OCI-LY7 (cell line): Measurements from ENCODE around the gene TNFRSF1B. TPM values are rescaled to one million over a fixed set of nuclear protein-coding genes. Genes with fewer than 3 reads are reported as not detected.

ENCODE experiments used
- BruUV-seq: library from RNA; stranded (reverse); fragments of 400-500 nt; replicated peaks from 2 replicates; lab custom pipeline; 2021; lab: Mats Ljungman, UMichigan
- CTCF ChIA-PET: fragments of 300-600 bp; sonication (Branson Sonifier 250); formaldehyde crosslinking; loops from one replicate; lab custom pipeline; 2022; ENCODE audit warnings: antibody characterized with exemption; ENCODE audit not compliant: unreplicated experiment; lab: Charles Lee
- POLR2A ChIA-PET: fragments of 300-600 bp; sonication (Branson Sonifier 250); formaldehyde crosslinking; loops from one replicate; lab custom pipeline; 2022; ENCODE audit warnings: antibody characterized with exemption; lab: Charles Lee
- DNase-seq: peaks from one replicate; pipeline ENCODE4 v3.0.0-alpha.2; 2015; ENCODE audit warnings: low spot score
- H2AFZ ChIP-seq: fragments of 200-600 bp; sonication (generic), shearing (Covaris generic); 2 replicates; pipeline ENCODE4 v1.6.1; 2014; ENCODE audit warnings: mild to moderate bottlenecking, antibody characterized with exemption, low read length, moderate library complexity
- H3K27ac ChIP-seq: fragments of 200-600 bp; sonication (generic); 2 replicates; pipeline ENCODE4 v1.5.1; 2014; ENCODE audit warnings: mixed run types, low read depth, mild to moderate bottlenecking, moderate library complexity, low read length, inconsistent platforms; ENCODE audit not compliant: poor library complexity, severe bottlenecking
- H3K36me3 ChIP-seq: fragments of 200-600 bp; sonication (generic); 2 replicates; pipeline ENCODE4 v1.6.1; 2014; ENCODE audit warnings: mild to moderate bottlenecking, antibody characterized with exemption, low read length, moderate library complexity, mixed read lengths; ENCODE audit not compliant: insufficient read depth
- H3K4me1 ChIP-seq: fragments of 200-600 bp; sonication (generic); 2 replicates; pipeline ENCODE4 v1.5.1; 2014; ENCODE audit warnings: mild to moderate bottlenecking, low read length; ENCODE audit not compliant: insufficient read depth, poor library complexity, severe bottlenecking
- H3K4me2 ChIP-seq: fragments of 200-600 bp; sonication (generic); 2 replicates; pipeline ENCODE4 v1.6.1; 2014; ENCODE audit warnings: mild to moderate bottlenecking, low read length
- H3K4me3 ChIP-seq: fragments of 200-600 bp; sonication (generic); 2 replicates; pipeline ENCODE4 v1.5.1; 2014; ENCODE audit warnings: mild to moderate bottlenecking, low read depth, low read length; ENCODE audit not compliant: poor library complexity, severe bottlenecking
- H3K79me2 ChIP-seq: fragments of 200-600 bp; sonication (generic); 2 replicates; pipeline ENCODE4 v1.6.1; 2016; ENCODE audit warnings: low read depth, mild to moderate bottlenecking, low read length, moderate library complexity, mixed read lengths; ENCODE audit not compliant: insufficient read depth
- H3K9me2 ChIP-seq: fragments of 200-600 bp; sonication (generic); 2 replicates; pipeline ENCODE4 v1.6.1; 2016; ENCODE audit warnings: mild to moderate bottlenecking, low read length, mixed read lengths; ENCODE audit not compliant: insufficient read depth
- H3K9me3 ChIP-seq: fragments of 200-600 bp; sonication (generic); 2 replicates; pipeline ENCODE4 v1.6.1; 2014; ENCODE audit warnings: mild to moderate bottlenecking, mixed run types, low read length, mixed read lengths
- H4K20me1 ChIP-seq: fragments of 200-600 bp; sonication (generic); 2 replicates; pipeline ENCODE4 v1.6.1; 2014; ENCODE audit warnings: mild to moderate bottlenecking, antibody characterized with exemption, low read length, moderate library complexity, mixed read lengths; ENCODE audit not compliant: insufficient read depth
- CTCF ChIP-seq: fragments of 200-600 bp; sonication (generic); conservative IDR thresholded peaks from 2 replicates; pipeline ENCODE4 v1.5.1; 2014; ENCODE audit warnings: mild to moderate bottlenecking, antibody characterized with exemption, low read length, moderate library complexity, mixed read lengths
- EZH2phosphoT487 ChIP-seq: fragments of 200-600 bp; sonication (generic); IDR thresholded peaks from 2 replicates; pipeline ENCODE4 v1.6.1; 2018; ENCODE audit warnings: low read depth, borderline replicate concordance, mild to moderate bottlenecking, mixed run types, antibody characterized with exemption, low read length, moderate library complexity, mixed read lengths
- intact Hi-C: fragments of 100-400 bp; cut with micrococcal nuclease; formaldehyde crosslinking; loops from one replicate; pipeline ENCODE4 v1.10.0; 2022; ENCODE audit not compliant: unreplicated experiment
- total RNA-seq, 2 experiments: library from RNA; depleted of rRNA in 1 of 2; stranded (reverse); fragments of >200 nt in 1 of 2; shearing (Covaris generic) in 1 of 2; gene quantifications; 2 replicates each; pipeline ENCODE4 v1.2.3, GENCODE V29; 2014 to 2022

TNFRSF1B gene
- total RNA-seq, 2 experiments from 2014 or later, result not detected

GRCh38 chr1:12176298-12177118 is 9.7 kb downstream of the TNFRSF1B start:
- Histone ChIP-seq H3K9me3 (no peaks in the 10 kb centered on the region), H3K79me2 (no peaks in the 10 kb centered on the region), H3K36me3 (no peaks in the 10 kb centered on the region), H3K4me3 (no peak overlapping the region), H3K4me1 (peaks cover 8% of the 10 kb centered on the region), H4K20me1 (no peaks in the 10 kb centered on the region), H3K9me2 (no peaks in the 10 kb centered on the region), H3K4me2 (no peak overlapping the region), H2AFZ (no peak overlapping the region), H3K27ac (no peak overlapping the region)
- no TSS peak for BruUV-seq
- intact Hi-C loops, result no loop called here
- no peak for DNase-seq
- no peak for TF ChIP-seq EZH2phosphoT487
- TF ChIP-seq CTCF, result no peak
- POLR2A ChIA-PET, result no interaction called here
- CTCF ChIA-PET, result no interaction called here

GRCh38 chr1:12177156-12177998 is 10.6 kb downstream of the TNFRSF1B start:
- no peak overlapping the region for H3K4me2 ChIP-seq
- no peaks in the 10 kb centered on the region for H3K79me2 ChIP-seq
- H2AFZ ChIP-seq, result no peak overlapping the region
- intact Hi-C loops, result no loop called here
- DNase-seq, result no peak
- ChIA-PET CTCF (no interaction called here), POLR2A (interaction anchor here (0.7 kb wide), 1 partner anchor 24 kb away, joined by 4 read pairs; no protein-coding TSS in a partner anchor)
- no peak overlapping the region for H3K4me3 ChIP-seq
- H3K27ac ChIP-seq, result no peak overlapping the region
- no peaks in the 10 kb centered on the region for H3K9me3 ChIP-seq
- H3K36me3 ChIP-seq, result no peaks in the 10 kb centered on the region
- H3K9me2 ChIP-seq, result no peaks in the 10 kb centered on the region
- no peak for TF ChIP-seq EZH2phosphoT487
- TF ChIP-seq CTCF, result no peak
- peaks cover 8% of the 10 kb centered on the region for H3K4me1 ChIP-seq
- no TSS peak for BruUV-seq
- no peaks in the 10 kb centered on the region for H4K20me1 ChIP-seq
